Glutamatergic neuron (in vitro differentiated cells): ENCODE data around the gene ABHD12. TPM values are rescaled to one million over a fixed set of nuclear protein-coding genes. Genes with fewer than 3 reads are reported as not detected.

Experiments
- DNase-seq: peaks from one replicate; pipeline ENCODE4 v3.0.0; 2022
- H3K27ac Mint-ChIP-seq: one replicate; pipeline ENCODE4 v1.8.0; 2020; ENCODE audit warnings: mild to moderate bottlenecking, mixed read lengths, inconsistent platforms; ENCODE audit not compliant: unreplicated experiment
- H3K27me3 Mint-ChIP-seq: one replicate; pipeline ENCODE4 v1.8.0; 2020; ENCODE audit warnings: mild to moderate bottlenecking, moderate library complexity, mixed read lengths, inconsistent platforms; ENCODE audit not compliant: unreplicated experiment
- H3K36me3 Mint-ChIP-seq: one replicate; pipeline ENCODE4 v1.8.0; 2020; ENCODE audit warnings: mild to moderate bottlenecking, mixed read lengths, inconsistent platforms; ENCODE audit not compliant: unreplicated experiment
- H3K4me1 Mint-ChIP-seq: one replicate; pipeline ENCODE4 v1.8.0; 2020; ENCODE audit warnings: mild to moderate bottlenecking, low read depth, mixed read lengths, inconsistent platforms; ENCODE audit not compliant: unreplicated experiment
- H3K4me3 Mint-ChIP-seq: one replicate; pipeline ENCODE4 v1.8.0; 2020; ENCODE audit warnings: mild to moderate bottlenecking, mixed read lengths, inconsistent platforms; ENCODE audit not compliant: unreplicated experiment
- H3K9me3 Mint-ChIP-seq: one replicate; pipeline ENCODE4 v1.8.0; 2020; ENCODE audit warnings: mild to moderate bottlenecking, moderate library complexity, mixed read lengths, inconsistent platforms; ENCODE audit not compliant: unreplicated experiment
- total RNA-seq: library from RNA; stranded (reverse); fragmentation: NEBNext Ultra II Directional; extraction: Animal tissue kit (Norgen Biotek cat#: 25700); gene quantifications from one replicate; pipeline ENCODE4 v1.2.1, GENCODE V29; 2021; ENCODE audit not compliant: unreplicated experiment
- TF ChIP-seq, protein P1 (sequence below): fragments of 200-600 bp; sonication (generic); IDR thresholded peaks from one replicate; pipeline ENCODE4 v1.5.0; 2021; ENCODE audit not compliant: partially characterized antibody, unreplicated experiment

The ABHD12 gene
- total RNA-seq, 1 donor from 2014 or later, result 101 TPM

GRCh38 chr20:25318471-25319240 is 72.0 kb downstream of the ABHD12 start:
- Mint-ChIP-seq H3K36me3 (peaks cover 5% of the 10 kb centered on the region), H3K4me3 (peak overlapping the region; percentile 57), H3K4me1 (peaks cover 51% of the 10 kb centered on the region), H3K27me3 (peaks cover 22% of the 10 kb centered on the region), H3K9me3 (peaks cover 22% of the 10 kb centered on the region), H3K27ac (peak overlapping the region; percentile 98)
- DNase-seq, result no peak
- TF ChIP-seq, protein P1, sequence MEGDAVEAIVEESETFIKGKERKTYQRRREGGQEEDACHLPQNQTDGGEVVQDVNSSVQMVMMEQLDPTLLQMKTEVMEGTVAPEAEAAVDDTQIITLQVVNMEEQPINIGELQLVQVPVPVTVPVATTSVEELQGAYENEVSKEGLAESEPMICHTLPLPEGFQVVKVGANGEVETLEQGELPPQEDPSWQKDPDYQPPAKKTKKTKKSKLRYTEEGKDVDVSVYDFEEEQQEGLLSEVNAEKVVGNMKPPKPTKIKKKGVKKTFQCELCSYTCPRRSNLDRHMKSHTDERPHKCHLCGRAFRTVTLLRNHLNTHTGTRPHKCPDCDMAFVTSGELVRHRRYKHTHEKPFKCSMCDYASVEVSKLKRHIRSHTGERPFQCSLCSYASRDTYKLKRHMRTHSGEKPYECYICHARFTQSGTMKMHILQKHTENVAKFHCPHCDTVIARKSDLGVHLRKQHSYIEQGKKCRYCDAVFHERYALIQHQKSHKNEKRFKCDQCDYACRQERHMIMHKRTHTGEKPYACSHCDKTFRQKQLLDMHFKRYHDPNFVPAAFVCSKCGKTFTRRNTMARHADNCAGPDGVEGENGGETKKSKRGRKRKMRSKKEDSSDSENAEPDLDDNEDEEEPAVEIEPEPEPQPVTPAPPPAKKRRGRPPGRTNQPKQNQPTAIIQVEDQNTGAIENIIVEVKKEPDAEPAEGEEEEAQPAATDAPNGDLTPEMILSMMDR, result no peak

DNA sequence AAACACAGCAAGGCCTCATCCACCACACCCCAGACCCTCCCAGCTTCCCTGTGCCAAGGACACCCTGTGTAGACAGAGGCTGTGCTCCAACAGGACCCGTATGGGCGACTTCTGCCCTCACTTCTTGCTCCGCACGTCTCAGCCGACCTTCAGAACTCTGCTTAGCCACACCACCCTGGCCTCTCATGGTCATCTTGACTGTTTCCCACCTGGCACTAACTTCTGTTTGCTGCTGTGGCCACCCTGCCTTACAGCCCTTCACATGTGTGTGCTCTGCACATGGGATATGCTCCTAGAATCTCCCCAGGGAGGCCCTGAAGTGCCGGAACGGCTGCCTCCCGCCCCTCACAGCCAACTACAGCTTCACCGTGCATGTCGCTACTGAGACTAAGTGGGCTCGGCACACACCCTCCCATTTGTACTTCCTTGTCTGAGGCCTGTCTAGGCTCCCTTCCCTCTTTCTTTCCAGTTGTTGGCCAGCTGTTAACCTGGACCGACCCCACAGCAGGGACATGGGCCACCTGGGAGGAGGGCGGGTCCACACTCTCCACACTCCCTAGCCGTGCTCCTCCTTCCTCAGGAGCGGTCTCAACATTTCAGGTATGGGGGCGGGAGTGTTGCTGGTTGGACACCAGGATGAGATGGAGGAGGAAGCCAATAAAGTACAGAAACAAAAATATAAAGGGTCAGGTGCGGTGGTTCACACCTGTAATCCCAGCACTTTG is 73.1 kb downstream of the ABHD12 start:
- Mint-ChIP-seq H3K4me3 (peak overlapping the region; percentile 32), H3K27me3 (peaks cover 22% of the 10 kb centered on the region), H3K36me3 (peaks cover 5% of the 10 kb centered on the region), H3K27ac (peak overlapping the region; percentile 77), H3K4me1 (peaks cover 52% of the 10 kb centered on the region), H3K9me3 (peaks cover 22% of the 10 kb centered on the region)
- no peak for DNase-seq
- TF ChIP-seq, protein P1, result no peak

- peaks cover 22% of the 10 kb centered on the region for H3K27me3 Mint-ChIP-seq
- TF ChIP-seq, protein P1, result no peak
- H3K4me1 Mint-ChIP-seq, result peaks cover 54% of the 10 kb centered on the region
- H3K36me3 Mint-ChIP-seq, result peaks cover 9% of the 10 kb centered on the region
- H3K4me3 Mint-ChIP-seq, result no peak overlapping the region
- DNase-seq, result no peak
- peak overlapping the region; percentile 17 for H3K27ac Mint-ChIP-seq
- peaks cover 24% of the 10 kb centered on the region for H3K9me3 Mint-ChIP-seq
These were observed 74.0 kb downstream of the ABHD12 start for GRCh38 chr20:25316506-25317190.

DNA sequence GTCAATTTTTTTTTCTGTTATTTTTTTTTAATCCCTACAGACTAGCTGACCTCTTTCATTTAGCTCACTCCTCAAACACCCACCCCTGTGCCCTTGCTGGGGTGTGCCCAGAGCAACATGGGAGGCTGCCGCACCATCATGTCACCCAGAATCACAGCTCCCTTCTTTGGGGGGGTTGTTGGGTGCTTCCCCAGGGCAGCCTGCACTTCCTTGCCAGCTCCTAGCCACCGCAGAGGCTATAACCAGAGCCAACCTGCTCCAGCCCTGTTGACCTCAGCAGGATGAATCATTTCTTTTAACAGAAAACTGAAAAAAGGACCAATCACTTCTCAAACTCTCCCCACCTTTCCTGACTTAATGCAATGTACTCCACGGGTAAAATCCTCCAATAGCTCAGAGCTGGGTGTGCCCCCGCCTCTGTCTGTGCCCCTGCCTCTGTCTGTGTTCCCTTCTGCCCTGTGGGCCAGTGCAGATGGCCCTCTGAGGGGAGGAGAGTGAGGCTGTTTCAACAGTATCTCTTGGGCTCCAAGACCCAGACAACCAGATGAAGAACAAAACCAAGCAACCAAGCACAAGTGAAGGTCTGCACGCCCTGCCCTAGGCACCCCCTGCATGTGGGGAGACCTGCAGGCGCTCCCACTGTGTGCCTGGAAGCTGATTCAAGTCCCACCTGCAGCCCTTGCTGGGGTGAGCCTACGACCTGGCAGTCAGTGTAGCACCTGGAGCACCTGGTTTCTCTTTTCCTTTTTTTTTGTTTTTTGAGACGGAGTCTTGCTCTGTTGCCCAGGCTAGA is 75.0 kb downstream of the ABHD12 start:
- peaks cover 31% of the 10 kb centered on the region for H3K9me3 Mint-ChIP-seq

More for the DNA sequence above, 75.0 kb downstream of the ABHD12 start:
- Mint-ChIP-seq H3K27me3 (peaks cover 24% of the 10 kb centered on the region), H3K4me3 (peak overlapping the region; percentile 49), H3K4me1 (peaks cover 57% of the 10 kb centered on the region), H3K27ac (peak overlapping the region; percentile 88), H3K36me3 (peaks cover 10% of the 10 kb centered on the region)
- TF ChIP-seq, protein P1, result no peak
- no peak for DNase-seq
